GM12878 (cell line): Measurements from ENCODE around the gene PPP6R1. TPM values are rescaled to one million over a fixed set of nuclear protein-coding genes. Genes with fewer than 3 reads are reported as not detected.

Experiments
- ATAC-seq: fragments of 200-7000 bp; cut with Tn5 transposase; 3 replicates; pipeline ENCODE4 v1.9.1; 2020; ENCODE audit warnings: mild to moderate bottlenecking, moderate library complexity
- BruUV-seq: library from RNA; stranded (reverse); fragments of 400-500 nt; replicated peaks from 2 replicates; lab custom pipeline; 2021; lab: Mats Ljungman, UMichigan
- CTCF ChIA-PET: fragments of 300-600 bp; sonication (Branson Sonifier 250); formaldehyde crosslinking; extraction: SDS; loops from one replicate; lab custom pipeline; 2021; ENCODE audit warnings: inconsistent platforms; lab: Yijun Ruan, JAX
- POLR2A ChIA-PET: fragments of 350-600 bp; formaldehyde crosslinking; extraction: SDS; loops from one replicate; lab custom pipeline; 2021; ENCODE audit warnings: inconsistent platforms; lab: Charles Lee
- RAD21 ChIA-PET: fragments of 300-600 bp; sonication (Branson Sonifier 250); formaldehyde crosslinking; loops from one replicate; lab custom pipeline; 2023; ENCODE audit warnings: antibody characterized with exemption; ENCODE audit not compliant: unreplicated experiment; lab: Charles Lee
- SMC1A ChIA-PET: fragments of 300-600 bp; sonication (Branson Sonifier 250); formaldehyde crosslinking; loops from one replicate; lab custom pipeline; 2023; ENCODE audit not compliant: unreplicated experiment, uncharacterized antibody; lab: Charles Lee
- DNase-seq: peaks from one replicate; pipeline ENCODE4 v3.0.0-alpha.2; 2011; ENCODE audit warnings: low read depth, low spot score
- FAIRE-seq: peaks from 3 replicates; lab custom pipeline; 2011; peaks lifted over from hg19 to GRCh38; lab: Jason Lieb, UNC
- H2AFZ ChIP-seq: 2 replicates; pipeline ENCODE4 v1.6.0; 2011; ENCODE audit warnings: low read depth, low read length, control low read depth; ENCODE audit not compliant: control insufficient read depth
- H3K27ac ChIP-seq: 2 replicates; pipeline ENCODE4 v1.5.1; 2011; ENCODE audit warnings: control low read depth; ENCODE audit not compliant: control insufficient read depth, insufficient read depth
- H3K27me3 ChIP-seq, 2 experiments: replicated peaks in 1 of 2; 2 replicates each; pipeline versions ENCODE4 v1.6.0 to v1.6.1; 2011; ENCODE audit warnings: low read length in 1 of 2; ENCODE audit not compliant: control insufficient read depth in 2 of 2, insufficient read depth in 2 of 2
- H3K36me3 ChIP-seq, 2 experiments: 2 replicates each; pipeline ENCODE4 v1.5.1; 2011; ENCODE audit warnings: low read length in 1 of 2; ENCODE audit not compliant: control insufficient read depth in 2 of 2, insufficient read depth in 2 of 2
- H3K4me1 ChIP-seq: 2 replicates; pipeline ENCODE4 v1.6.1; 2011; ENCODE audit warnings: mild to moderate bottlenecking, low read length, moderate library complexity, mixed read lengths; ENCODE audit not compliant: control insufficient read depth, insufficient read depth
- H3K4me2 ChIP-seq: 2 replicates; pipeline ENCODE4 v1.6.0; 2011; ENCODE audit warnings: control low read depth; ENCODE audit not compliant: control insufficient read depth, insufficient read depth
- H3K4me3 ChIP-seq: fragments of 200-600 bp; sonication (generic); 2 replicates; pipeline ENCODE4 v1.5.1; 2016
- H3K79me2 ChIP-seq: 2 replicates; pipeline ENCODE4 v1.6.0; 2011; ENCODE audit warnings: low read length; ENCODE audit not compliant: control insufficient read depth, insufficient read depth
- H3K9ac ChIP-seq: 2 replicates; pipeline ENCODE4 v1.8.0; 2011; ENCODE audit warnings: low read length, control low read depth, mixed read lengths; ENCODE audit not compliant: control insufficient read depth, insufficient read depth
- H3K9me3 ChIP-seq: replicated peaks from 3 replicates; pipeline ENCODE4 v1.5.1; 2011; ENCODE audit warnings: mild to moderate bottlenecking, low read length; ENCODE audit not compliant: control insufficient read depth, insufficient read depth
- H4K20me1 ChIP-seq: 2 replicates; pipeline ENCODE4 v1.6.0; 2011; ENCODE audit not compliant: control insufficient read depth, insufficient read depth
- CBX5 ChIP-seq: sonication (generic); IDR thresholded peaks from 2 replicates; pipeline ENCODE4 v1.6.1; 2016; ENCODE audit warnings: low read depth, moderate library complexity, mild to moderate bottlenecking, inconsistent platforms
- CHD4 ChIP-seq: fragments of 200-600 bp; sonication (generic); IDR thresholded peaks from 2 replicates; pipeline ENCODE4 v1.6.1; 2016; ENCODE audit warnings: mild to moderate bottlenecking
- HDAC6 ChIP-seq: fragments of 200-600 bp; sonication (generic); IDR thresholded peaks from one replicate; pipeline ENCODE4 v1.8.0; 2017; ENCODE audit warnings: antibody characterized with exemption; ENCODE audit not compliant: unreplicated experiment
- LARP7 ChIP-seq: fragments of 450-650 bp; IDR thresholded peaks from 2 replicates; pipeline ENCODE4 v1.6.1; 2017; ENCODE audit warnings: mild to moderate bottlenecking
- PML ChIP-seq: IDR thresholded peaks from 2 replicates; pipeline ENCODE4 v1.6.1; 2012; ENCODE audit warnings: low read length, inconsistent platforms
- RAD21 ChIP-seq: IDR thresholded peaks from 2 replicates; pipeline ENCODE4 v1.6.1; 2011; ENCODE audit warnings: mild to moderate bottlenecking, low read depth, low read length, moderate library complexity; ENCODE audit not compliant: insufficient read depth
- RB1 ChIP-seq: fragments of 450-650 bp; formaldehyde crosslinking; IDR thresholded peaks from 2 replicates; pipeline ENCODE4 v1.6.1; 2017; ENCODE audit warnings: mild to moderate bottlenecking, borderline replicate concordance
- RFX5 ChIP-seq: IDR thresholded peaks from 2 replicates; pipeline ENCODE4 v1.6.1; 2011; ENCODE audit warnings: low read depth, low read length, improper control_type of control experiment
- SMARCA5 ChIP-seq: fragments of 450-650 bp; IDR thresholded peaks from 2 replicates; pipeline ENCODE4 v1.6.1; 2017; ENCODE audit warnings: mild to moderate bottlenecking
- SREBF1 ChIP-seq: IDR thresholded peaks from 2 replicates; pipeline ENCODE4 v1.6.1; 2012; ENCODE audit warnings: mild to moderate bottlenecking, low read length
- WGBS: methylation state at CpG from one replicate; pipeline ENCODE4 v1.1.6; 2016; ENCODE audit warnings: low lambda C conversion rate; ENCODE audit not compliant: insufficient replicate concordance, insufficient coverage; ENCODE audit errors: missing lambda C conversion rate; 5-methylcytosine and 5-hydroxymethylcytosine counted together
- in situ Hi-C: fragments of 300-500 bp; cut with MboI; formaldehyde crosslinking; loops from 9 replicates; pipeline ENCODE4 v1.14.3; 2018; ENCODE audit warnings: mixed read lengths
- intact Hi-C: fragments of 100-400 bp; cut with micrococcal nuclease; formaldehyde crosslinking; loops from one replicate; pipeline ENCODE4 v1.14.2; 2022; ENCODE audit not compliant: unreplicated experiment
- polyA plus RNA-seq, 11 experiments: library from polyadenylated mRNA; depleted of rRNA in 4 of 11; unstranded in 6 of 11; stranded (reverse) in 5 of 11; fragments of >200 nt; fragmentation: Nextera tagmentation in 4 of 11; fragmentation: Illumina TruSeq in 1 of 11; extraction: Ambion mirVana in 4 of 11; extraction: Trizol in 1 of 11; gene quantifications; 1 replicate in 1 of 11; 2 replicates in 10 of 11; pipeline versions ENCODE4 v1.2.1 to v1.2.3, GENCODE V29; 2011 to 2016; ENCODE audit warnings: inconsistent platforms in 2 of 11, missing spikeins in 2 of 11, low read depth in 1 of 11
- total RNA-seq, 4 experiments: library from RNA; depleted of rRNA in 3 of 4; stranded (reverse); fragments of >200 nt in 3 of 4; fragmentation: Illumina TruSeq in 1 of 4; extraction: Trizol in 1 of 4; gene quantifications; 2 replicates each; pipeline versions ENCODE4 v1.2.1 to v1.2.3, GENCODE V29; 2013 to 2021
- TF ChIP-seq, protein P1 (sequence below): fragments of 450-650 bp; IDR thresholded peaks from 2 replicates; pipeline ENCODE4 v1.6.1; 2017; ENCODE audit warnings: antibody characterized with exemption, mild to moderate bottlenecking, moderate library complexity
- TF ChIP-seq, protein P2 (sequence below): IDR thresholded peaks from 2 replicates; pipeline ENCODE4 v1.6.1; 2012; ENCODE audit warnings: mild to moderate bottlenecking, low read depth, low read length

The PPP6R1 gene
- total and polyA plus RNA-seq, 10 of the 15 experiments (the other 5 are each of a cell fraction or from before 2014, with no cell fraction given): 0.80 to 173 (median 63.7) TPM

DNA sequence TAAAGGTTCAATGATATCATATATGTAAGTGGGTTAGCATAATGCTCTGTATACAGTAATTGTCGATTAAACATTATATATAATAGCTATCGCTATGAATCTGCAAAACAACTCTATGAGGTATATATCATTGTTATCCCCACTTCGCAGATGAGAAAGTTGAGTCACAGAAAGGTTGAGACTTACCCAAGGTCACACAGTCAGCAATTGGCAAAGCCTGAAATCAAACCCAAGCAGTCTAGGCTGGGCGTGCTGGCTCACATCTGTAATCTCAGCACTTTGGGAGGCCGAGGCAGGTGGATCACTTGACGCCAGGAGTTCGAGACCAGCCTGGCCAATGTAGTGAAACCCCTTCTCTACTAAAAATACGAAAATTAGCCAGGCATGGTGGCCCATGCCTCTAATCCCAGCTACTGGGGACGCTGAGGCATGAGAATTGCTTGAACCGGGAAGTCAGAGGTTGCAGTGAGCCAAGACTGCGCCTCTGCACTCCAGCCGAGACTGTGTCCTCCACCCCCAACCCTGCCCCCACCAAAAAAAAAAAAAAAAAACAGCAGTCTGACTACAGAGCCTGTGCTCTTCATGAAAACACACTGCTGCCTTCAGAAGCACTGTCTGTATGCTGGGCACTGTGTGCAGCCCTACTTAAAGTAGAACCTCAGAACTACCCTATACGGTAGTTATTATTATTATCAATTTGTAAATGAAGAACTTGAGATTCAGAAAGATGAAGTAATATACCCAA is 19.7 kb upstream of the PPP6R1 start:
- no peak overlapping the region; the same call in 1 of the 2 replicates for H3K9ac ChIP-seq
- no TSS peak for BruUV-seq

More for the DNA sequence above, 19.7 kb upstream of the PPP6R1 start:
- intact Hi-C loops (no loop called here), in situ Hi-C loops (no loop called here)
- H4K20me1 ChIP-seq: no peaks in the 10 kb centered on the region
- DNase-seq: no peak
- 82% methylated on average over 12 of the region's 13 CpGs for WGBS
- peak overlapping the region; percentile 86 for H3K4me2 ChIP-seq
- no peaks in the 10 kb centered on the region; the same call in 2 of the 3 replicates for H3K9me3 ChIP-seq
- FAIRE-seq: no peak
- H3K79me2 ChIP-seq: no peaks in the 10 kb centered on the region; the same call in 1 of the 2 replicates
- no peak for TF ChIP-seq RB1
- TF ChIP-seq RAD21: no peak
- TF ChIP-seq HDAC6: no peak
- TF ChIP-seq CHD4: no peak
- no peak for TF ChIP-seq RFX5
- TF ChIP-seq, protein P1, sequence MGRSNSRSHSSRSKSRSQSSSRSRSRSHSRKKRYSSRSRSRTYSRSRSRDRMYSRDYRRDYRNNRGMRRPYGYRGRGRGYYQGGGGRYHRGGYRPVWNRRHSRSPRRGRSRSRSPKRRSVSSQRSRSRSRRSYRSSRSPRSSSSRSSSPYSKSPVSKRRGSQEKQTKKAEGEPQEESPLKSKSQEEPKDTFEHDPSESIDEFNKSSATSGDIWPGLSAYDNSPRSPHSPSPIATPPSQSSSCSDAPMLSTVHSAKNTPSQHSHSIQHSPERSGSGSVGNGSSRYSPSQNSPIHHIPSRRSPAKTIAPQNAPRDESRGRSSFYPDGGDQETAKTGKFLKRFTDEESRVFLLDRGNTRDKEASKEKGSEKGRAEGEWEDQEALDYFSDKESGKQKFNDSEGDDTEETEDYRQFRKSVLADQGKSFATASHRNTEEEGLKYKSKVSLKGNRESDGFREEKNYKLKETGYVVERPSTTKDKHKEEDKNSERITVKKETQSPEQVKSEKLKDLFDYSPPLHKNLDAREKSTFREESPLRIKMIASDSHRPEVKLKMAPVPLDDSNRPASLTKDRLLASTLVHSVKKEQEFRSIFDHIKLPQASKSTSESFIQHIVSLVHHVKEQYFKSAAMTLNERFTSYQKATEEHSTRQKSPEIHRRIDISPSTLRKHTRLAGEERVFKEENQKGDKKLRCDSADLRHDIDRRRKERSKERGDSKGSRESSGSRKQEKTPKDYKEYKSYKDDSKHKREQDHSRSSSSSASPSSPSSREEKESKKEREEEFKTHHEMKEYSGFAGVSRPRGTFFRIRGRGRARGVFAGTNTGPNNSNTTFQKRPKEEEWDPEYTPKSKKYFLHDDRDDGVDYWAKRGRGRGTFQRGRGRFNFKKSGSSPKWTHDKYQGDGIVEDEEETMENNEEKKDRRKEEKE: no peak
- no peak for TF ChIP-seq CBX5
- TF ChIP-seq SREBF1: no peak
- TF ChIP-seq, protein P2, sequence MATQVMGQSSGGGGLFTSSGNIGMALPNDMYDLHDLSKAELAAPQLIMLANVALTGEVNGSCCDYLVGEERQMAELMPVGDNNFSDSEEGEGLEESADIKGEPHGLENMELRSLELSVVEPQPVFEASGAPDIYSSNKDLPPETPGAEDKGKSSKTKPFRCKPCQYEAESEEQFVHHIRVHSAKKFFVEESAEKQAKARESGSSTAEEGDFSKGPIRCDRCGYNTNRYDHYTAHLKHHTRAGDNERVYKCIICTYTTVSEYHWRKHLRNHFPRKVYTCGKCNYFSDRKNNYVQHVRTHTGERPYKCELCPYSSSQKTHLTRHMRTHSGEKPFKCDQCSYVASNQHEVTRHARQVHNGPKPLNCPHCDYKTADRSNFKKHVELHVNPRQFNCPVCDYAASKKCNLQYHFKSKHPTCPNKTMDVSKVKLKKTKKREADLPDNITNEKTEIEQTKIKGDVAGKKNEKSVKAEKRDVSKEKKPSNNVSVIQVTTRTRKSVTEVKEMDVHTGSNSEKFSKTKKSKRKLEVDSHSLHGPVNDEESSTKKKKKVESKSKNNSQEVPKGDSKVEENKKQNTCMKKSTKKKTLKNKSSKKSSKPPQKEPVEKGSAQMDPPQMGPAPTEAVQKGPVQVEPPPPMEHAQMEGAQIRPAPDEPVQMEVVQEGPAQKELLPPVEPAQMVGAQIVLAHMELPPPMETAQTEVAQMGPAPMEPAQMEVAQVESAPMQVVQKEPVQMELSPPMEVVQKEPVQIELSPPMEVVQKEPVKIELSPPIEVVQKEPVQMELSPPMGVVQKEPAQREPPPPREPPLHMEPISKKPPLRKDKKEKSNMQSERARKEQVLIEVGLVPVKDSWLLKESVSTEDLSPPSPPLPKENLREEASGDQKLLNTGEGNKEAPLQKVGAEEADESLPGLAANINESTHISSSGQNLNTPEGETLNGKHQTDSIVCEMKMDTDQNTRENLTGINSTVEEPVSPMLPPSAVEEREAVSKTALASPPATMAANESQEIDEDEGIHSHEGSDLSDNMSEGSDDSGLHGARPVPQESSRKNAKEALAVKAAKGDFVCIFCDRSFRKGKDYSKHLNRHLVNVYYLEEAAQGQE: no peak
- no peak for TF ChIP-seq SMARCA5
- no peak for TF ChIP-seq LARP7
- no peak for TF ChIP-seq PML
- H2AFZ ChIP-seq: no peak overlapping the region
- RAD21 ChIA-PET: interaction anchor here (3.8 kb wide), 1 partner anchor 23 kb away, joined by 46 read pairs; no protein-coding TSS in a partner anchor
- no peak for ATAC-seq
- CTCF ChIA-PET: interaction anchor here (1.2 to 1.3 kb wide), 2 partner anchors 19 to 23 kb away, joined by 3 to 6 read pairs; no protein-coding TSS in a partner anchor
- no peaks in the 10 kb centered on the region; a peak in 1 of 4 replicates for H3K27me3 ChIP-seq
- H3K27ac ChIP-seq: no peak overlapping the region
- SMC1A ChIA-PET: interaction anchor here (1.7 to 7.6 kb wide), 3 partner anchors 13 to 23 kb away, joined by 7 to 68 read pairs (median 25); partner anchors contain the start of gene PPP6R1
- peaks cover 42% of the 10 kb centered on the region for H3K4me1 ChIP-seq
- no peak overlapping the region for H3K4me3 ChIP-seq
- no peaks in the 10 kb centered on the region; a peak in 1 of 4 replicates for H3K36me3 ChIP-seq
- POLR2A ChIA-PET: interaction anchor here (0.7 to 6.1 kb wide), 3 partner anchors 9 to 23 kb away, joined by 3 to 86 read pairs (median 39); partner anchors contain the start of gene PPP6R1
